ENCODE measurements around the gene CST6. TPM values are rescaled to one million over a fixed set of nuclear protein-coding genes. Genes with fewer than 3 reads are reported as not detected.
"Not testable (repeated sequence)": the region's sequence is repeated elsewhere in the genome, so short reads cannot be mapped to it uniquely, and the experiment has no call there.

Gene CST6
- total RNA-seq, 4 donors from 2014 or later, result not detected

DNA sequence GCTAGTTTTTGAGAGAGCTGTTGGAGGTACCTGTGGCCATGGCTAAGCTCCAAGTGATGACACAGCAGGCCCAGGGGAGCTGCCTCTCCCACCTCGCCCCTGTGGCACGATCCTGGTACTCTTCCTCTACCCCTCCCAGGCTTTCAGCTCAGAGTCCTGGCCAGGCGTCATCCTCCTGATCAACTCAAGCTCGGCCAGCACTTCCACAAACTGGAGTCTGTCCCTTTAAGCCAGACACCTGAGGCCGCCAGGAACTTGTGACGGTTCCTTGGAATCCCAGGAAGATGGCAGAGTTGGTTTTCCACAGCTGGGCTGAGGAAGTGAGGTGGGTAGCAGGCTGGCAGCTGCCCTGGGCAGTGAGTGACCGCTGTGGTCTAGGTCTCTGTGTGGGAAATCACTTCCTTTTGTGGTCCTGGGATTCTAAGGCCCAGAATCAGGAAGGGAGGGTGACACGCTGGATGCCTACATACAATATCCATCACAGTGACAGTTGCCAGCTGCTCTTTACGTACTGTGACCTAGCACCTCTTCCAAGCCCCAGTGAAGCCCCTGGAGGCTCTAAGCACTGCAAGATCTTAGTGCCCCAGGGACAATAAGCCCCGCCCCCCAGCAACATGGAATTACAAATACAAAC, 3.2 kb upstream of the CST6 start:
- Histone ChIP-seq H3K9me3 (no peaks in the 10 kb centered on the region), H3K27ac (no peak overlapping the region), H3K4me1 (peaks cover under 1 to 8% (median 6%) of the 10 kb centered on the region in 4 donors), H3K27me3 (peaks cover 34% of the 10 kb centered on the region), H3K36me3 (no peaks in the 10 kb centered on the region), H3K4me3 (no peak overlapping the region)
- intact Hi-C loops (cut with DNase I; ENCODE audit: low total_unique reads), result no loop called here
- in situ Hi-C loops (cut with MboI; ENCODE audit: low pct_ligation_motif_present in 1 of 4, low pct_unique_long_range_greater_than_20kb in 1 of 4, low sequenced_read_pairs in 3 of 4), result no loop called here
- DNase-seq, result no peak
- 61% methylated on average over 10 of the region's 10 CpGs; no CpG with 5 or more reads in 1 of the 2 donors for WGBS, 2 donors (ENCODE audit: low coverage in 1 of 2)
- TF ChIP-seq EP300 (IDR thresholded peaks at IDR 0.05; ENCODE audit: low read depth), result no peak
- no peak for TF ChIP-seq POLR2A (IDR thresholded peaks at IDR 0.05)
- TF ChIP-seq, protein P1, sequence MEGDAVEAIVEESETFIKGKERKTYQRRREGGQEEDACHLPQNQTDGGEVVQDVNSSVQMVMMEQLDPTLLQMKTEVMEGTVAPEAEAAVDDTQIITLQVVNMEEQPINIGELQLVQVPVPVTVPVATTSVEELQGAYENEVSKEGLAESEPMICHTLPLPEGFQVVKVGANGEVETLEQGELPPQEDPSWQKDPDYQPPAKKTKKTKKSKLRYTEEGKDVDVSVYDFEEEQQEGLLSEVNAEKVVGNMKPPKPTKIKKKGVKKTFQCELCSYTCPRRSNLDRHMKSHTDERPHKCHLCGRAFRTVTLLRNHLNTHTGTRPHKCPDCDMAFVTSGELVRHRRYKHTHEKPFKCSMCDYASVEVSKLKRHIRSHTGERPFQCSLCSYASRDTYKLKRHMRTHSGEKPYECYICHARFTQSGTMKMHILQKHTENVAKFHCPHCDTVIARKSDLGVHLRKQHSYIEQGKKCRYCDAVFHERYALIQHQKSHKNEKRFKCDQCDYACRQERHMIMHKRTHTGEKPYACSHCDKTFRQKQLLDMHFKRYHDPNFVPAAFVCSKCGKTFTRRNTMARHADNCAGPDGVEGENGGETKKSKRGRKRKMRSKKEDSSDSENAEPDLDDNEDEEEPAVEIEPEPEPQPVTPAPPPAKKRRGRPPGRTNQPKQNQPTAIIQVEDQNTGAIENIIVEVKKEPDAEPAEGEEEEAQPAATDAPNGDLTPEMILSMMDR (IDR thresholded peaks at IDR 0.05), result no peak

DNA sequence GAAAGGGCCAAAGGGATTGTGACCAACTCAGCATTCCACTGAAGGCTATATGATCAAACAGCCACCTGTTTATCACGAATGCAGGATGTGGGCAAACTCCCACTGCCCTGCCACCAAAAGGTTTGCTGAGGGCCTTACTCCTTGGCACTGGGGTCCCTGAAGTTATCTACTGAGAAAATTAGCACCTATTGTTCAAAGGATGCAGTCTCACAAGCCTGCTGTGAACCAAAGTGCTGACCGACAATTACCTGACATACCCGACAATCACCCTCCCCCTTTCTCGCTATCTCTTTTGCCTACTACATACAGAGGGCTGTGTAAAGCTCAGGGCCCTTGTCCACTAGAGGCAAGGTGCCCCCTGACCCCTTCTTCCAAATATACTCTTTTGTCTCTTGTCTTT, 1.8 kb upstream of the CST6 start:
- H3K9me3 ChIP-seq; DNase-seq; H3K4me1 ChIP-seq; H3K36me3 ChIP-seq; H3K4me3 ChIP-seq; H3K27ac ChIP-seq; intact Hi-C loops (cut with DNase I; ENCODE audit: low total_unique reads); in situ Hi-C loops (cut with MboI; ENCODE audit: low pct_ligation_motif_present in 1 of 4, low pct_unique_long_range_greater_than_20kb in 1 of 4, low sequenced_read_pairs in 3 of 4): not testable (repeated sequence)
- 67% methylated on average over 4 of the region's 4 CpGs; no CpG with 5 or more reads in 1 of the 2 donors for WGBS, 2 donors (ENCODE audit: low coverage in 1 of 2)
- H3K27me3 ChIP-seq, result peaks cover 39% of the 10 kb centered on the region

DNA sequence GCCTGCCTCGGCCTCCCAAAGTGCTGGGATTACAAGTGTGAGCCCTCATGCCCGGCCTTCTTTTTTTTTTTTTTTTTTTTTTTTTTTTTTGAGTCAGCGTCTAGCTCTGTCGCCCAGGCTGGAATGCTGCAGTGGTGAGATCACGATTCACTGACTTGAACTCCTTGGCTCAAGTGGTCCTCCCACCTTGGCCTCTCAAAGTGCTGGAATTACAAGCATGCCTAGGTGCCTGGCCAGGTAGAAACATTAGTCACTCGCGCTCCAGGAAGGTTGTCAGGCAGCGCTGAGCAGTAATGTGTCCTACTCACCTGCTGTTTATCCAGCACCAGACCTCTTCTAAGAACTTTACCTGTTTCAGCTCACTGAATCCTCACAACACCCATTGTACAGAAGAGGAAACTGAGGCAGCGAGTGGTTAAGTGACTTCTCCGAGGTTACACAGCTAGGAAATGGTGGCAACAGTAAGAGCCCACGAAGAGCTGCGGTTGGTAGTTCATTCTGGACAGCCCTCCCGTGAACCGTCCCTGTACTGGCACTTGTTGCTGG, 496 bp upstream of the CST6 start:
- peak overlapping the region in 1 of 4 donors; percentile 21 for H3K4me3 ChIP-seq

DNA sequence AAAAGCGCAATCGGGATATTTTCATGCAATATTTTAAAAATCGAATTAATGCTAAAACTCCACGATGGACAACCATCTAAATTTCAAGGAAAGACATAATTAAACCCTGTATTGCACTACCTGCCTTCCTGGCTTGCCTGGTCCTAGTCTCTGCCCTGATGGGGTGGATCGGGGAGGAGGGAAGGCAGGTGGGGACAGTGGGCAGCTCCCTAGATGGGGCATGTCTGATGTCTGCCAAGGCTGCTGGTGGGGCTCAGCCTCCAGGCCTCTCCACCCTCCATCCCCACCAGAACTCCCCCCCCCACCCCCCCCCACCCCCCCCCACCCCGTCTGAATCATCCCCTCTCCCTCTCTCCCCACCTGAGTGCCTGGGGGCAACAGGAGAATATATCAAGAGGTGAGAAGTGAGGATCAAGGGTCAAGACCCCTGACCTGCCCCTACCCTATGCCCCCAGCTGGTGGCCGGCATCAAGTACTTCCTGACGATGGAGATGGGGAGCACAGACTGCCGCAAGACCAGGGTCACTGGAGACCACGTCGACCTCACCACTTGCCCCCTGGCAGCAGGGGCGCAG, 650 bp downstream of the CST6 start:
- 58 to 60% methylated on average over 2 to 11 of the region's 12 CpGs for WGBS, 2 donors (ENCODE audit: low coverage in 1 of 2)
- no peak for DNase-seq
- Histone ChIP-seq H3K4me1 (peaks cover 0 to 7% (median 6%) of the 10 kb centered on the region in 4 donors), H3K4me3 (no peak overlapping the region), H3K27ac (no peak overlapping the region), H3K36me3 (no peaks in the 10 kb centered on the region), H3K27me3 (peaks cover 39% of the 10 kb centered on the region), H3K9me3 (no peaks in the 10 kb centered on the region)
- TF ChIP-seq EP300 (IDR thresholded peaks at IDR 0.05; ENCODE audit: low read depth), result no peak
- intact Hi-C loops (cut with DNase I; ENCODE audit: low total_unique reads), result no loop called here
- in situ Hi-C loops (cut with MboI; ENCODE audit: low pct_ligation_motif_present in 1 of 4, low pct_unique_long_range_greater_than_20kb in 1 of 4, low sequenced_read_pairs in 3 of 4), result no loop called here

More for the DNA sequence above, 496 bp upstream of the CST6 start:
- no peak overlapping the region for H3K27ac ChIP-seq
- no peaks in the 10 kb centered on the region for H3K36me3 ChIP-seq
- peaks cover 0 to 7% (median 6%) of the 10 kb centered on the region in 4 donors for H3K4me1 ChIP-seq
- in situ Hi-C loops (cut with MboI; ENCODE audit: low pct_ligation_motif_present in 1 of 4, low pct_unique_long_range_greater_than_20kb in 1 of 4, low sequenced_read_pairs in 3 of 4) (no loop called here), intact Hi-C loops (cut with DNase I; ENCODE audit: low total_unique reads) (no loop called here)
- WGBS, 2 donors (ENCODE audit: low coverage in 1 of 2), result 53 to 57% methylated on average over 3 to 11 of the region's 14 CpGs
- no peaks in the 10 kb centered on the region for H3K9me3 ChIP-seq
- H3K27me3 ChIP-seq, result peaks cover 39% of the 10 kb centered on the region
- TF ChIP-seq, protein P1 (IDR thresholded peaks at IDR 0.05), result no peak
- TF ChIP-seq POLR2A (IDR thresholded peaks at IDR 0.05) (no peak), EP300 (IDR thresholded peaks at IDR 0.05; ENCODE audit: low read depth) (no peak), POLR2AphosphoS5 (IDR thresholded peaks at IDR 0.05) (no peak)
- DNase-seq, result no peak

DNA sequence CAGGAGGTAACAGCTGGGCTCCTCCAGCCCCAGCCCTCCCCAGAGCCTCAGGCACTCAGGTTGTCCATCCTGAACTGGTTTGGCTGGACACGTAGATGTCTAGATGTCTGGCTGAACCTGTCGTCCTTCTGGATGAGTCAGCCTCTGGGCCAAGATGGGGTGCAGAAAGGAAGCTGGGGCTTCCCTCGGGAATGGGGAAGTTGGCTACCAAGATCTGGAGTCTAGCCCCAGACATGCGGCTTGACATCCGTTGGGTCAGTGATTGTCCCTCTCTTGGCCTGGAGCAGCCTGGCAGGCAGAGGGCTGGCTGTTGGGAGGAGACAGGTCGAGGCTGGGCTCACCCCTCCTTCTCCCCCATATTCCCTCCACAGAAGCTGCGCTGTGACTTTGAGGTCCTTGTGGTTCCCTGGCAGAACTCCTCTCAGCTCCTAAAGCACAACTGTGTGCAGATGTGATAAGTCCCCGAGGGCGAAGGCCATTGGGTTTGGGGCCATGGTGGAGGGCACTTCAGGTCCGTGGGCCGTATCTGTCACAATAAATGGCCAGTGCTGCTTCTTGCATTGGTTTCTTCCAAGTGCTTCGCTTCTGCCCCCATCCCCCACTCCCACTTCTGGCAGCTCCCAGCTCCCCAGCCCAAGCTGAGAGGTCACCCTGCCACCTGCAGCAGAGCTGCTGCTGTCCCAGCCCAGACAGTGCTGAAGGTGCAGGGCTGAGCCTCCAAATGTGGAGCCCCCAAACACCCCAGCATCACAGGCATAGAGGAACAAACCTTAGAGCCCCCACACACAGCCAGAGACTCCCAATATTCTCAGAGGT, 1.3 kb downstream of the CST6 start:
- Histone ChIP-seq H3K9me3 (no peaks in the 10 kb centered on the region), H3K36me3 (no peaks in the 10 kb centered on the region), H3K27ac (no peak overlapping the region), H3K4me1 (peaks cover 0 to 7% (median 6%) of the 10 kb centered on the region in 4 donors), H3K27me3 (peaks cover 39% of the 10 kb centered on the region), H3K4me3 (no peak overlapping the region)
- intact Hi-C loops (cut with DNase I; ENCODE audit: low total_unique reads), result no loop called here
- TF ChIP-seq EP300 (IDR thresholded peaks at IDR 0.05; ENCODE audit: low read depth) (no peak), POLR2AphosphoS5 (IDR thresholded peaks at IDR 0.05) (no peak), POLR2A (IDR thresholded peaks at IDR 0.05) (no peak)
- TF ChIP-seq, protein P1 (IDR thresholded peaks at IDR 0.05), result no peak
- WGBS, 2 donors (ENCODE audit: low coverage in 1 of 2), result 47% methylated on average over 11 of the region's 12 CpGs; no CpG with 5 or more reads in 1 of the 2 donors
- no peak for DNase-seq
- in situ Hi-C loops (cut with MboI; ENCODE audit: low pct_ligation_motif_present in 1 of 4, low pct_unique_long_range_greater_than_20kb in 1 of 4, low sequenced_read_pairs in 3 of 4), result no loop called here

All from transverse colon (tissue), 4 donors.